NCI-H526 (cell line): ENCODE measurements around the gene STX18.

ENCODE experiments used
- DNase-seq, 2 experiments: peaks; one replicate each; lab custom pipeline; 2025; lab: John Stamatoyannopoulos, UW

The STX18 gene

DNA sequence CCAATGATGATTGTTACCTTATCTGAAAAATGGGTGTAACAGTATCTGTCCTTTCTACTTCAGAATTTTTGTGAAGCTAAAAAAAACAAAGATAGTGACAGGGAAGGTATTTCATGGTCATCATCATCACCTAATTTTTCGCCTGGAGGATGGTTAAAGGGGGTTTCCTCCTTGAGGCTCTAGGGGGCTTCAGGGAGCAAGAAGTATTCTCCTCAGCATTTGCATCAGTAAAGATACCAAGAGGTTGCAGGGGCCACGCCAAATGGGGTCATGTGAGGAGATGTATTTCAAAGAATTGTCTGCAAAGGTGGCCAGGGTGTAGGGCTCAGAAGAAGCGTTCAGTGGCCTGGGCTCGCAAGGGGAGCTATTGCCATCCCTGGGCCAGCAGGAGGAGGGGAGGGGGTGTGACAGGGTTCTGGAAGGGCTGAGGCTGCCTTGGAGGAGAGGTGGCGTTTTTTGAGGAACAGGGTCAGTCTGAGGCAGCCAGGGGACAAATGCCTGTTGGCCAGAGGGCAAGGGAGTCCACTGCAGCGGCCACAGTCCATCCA is 162.2 kb downstream of the STX18 start:
- DNase-seq, result no peak

GRCh38 chr4:4377732-4378460 is 164.0 kb downstream of the STX18 start:
- DNase-seq, result no peak

- DNase-seq, result no peak
These were observed 164.7 kb downstream of the STX18 start for GRCh38 chr4:4377191-4377590.

GRCh38 chr4:4376074-4376473 is 165.8 kb downstream of the STX18 start:
- no peak for DNase-seq

DNA sequence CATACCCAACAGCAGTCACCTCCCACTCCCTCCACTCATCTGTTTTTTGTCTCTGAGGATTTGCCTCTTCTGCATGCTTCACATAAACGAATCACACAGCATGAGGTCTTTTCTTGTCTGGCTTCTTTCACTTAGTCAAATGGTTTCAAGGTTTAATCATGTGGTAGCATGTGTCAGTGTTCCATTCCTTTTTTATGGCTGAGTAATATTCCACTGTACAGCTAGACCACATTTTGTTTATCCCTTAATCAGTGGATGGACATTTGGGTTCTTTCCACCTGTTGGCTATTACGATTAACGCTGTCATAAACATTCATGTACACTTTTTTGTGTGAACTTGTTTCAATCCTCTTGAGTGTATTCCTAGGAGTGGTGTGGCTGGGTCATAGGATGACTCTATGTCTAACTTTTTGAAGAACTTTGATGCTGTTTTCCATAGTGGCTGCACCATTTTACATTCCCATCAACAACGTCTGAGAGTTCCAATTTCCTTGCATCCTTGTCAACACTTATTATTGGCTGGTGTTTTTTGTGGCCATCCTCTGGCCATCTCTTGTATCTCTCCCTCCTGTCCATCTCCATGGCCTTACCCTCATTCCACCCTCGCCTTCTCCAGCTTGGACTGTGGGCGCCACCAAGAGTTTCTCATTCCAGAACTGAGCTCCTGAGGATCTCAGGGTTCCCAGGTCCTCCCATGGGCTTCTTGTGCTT is 167.3 kb downstream of the STX18 start:
- DNase-seq, result no peak
